GM10847 (cell line): Measurements from ENCODE around the gene AK2.

Experiments
- POLR2A ChIP-seq: IDR thresholded peaks from 2 replicates; pipeline ENCODE4 v1.6.1; 2011; ENCODE audit not compliant: insufficient read length; ENCODE audit errors: extremely low read depth

The AK2 gene

GRCh38 chr1:32972814-32973428 is 63.8 kb downstream of the AK2 start:
- no peak for TF ChIP-seq POLR2A

- TF ChIP-seq POLR2A = no peak
These were observed 65.1 kb downstream of the AK2 start for GRCh38 chr1:32971576-32971975.

- TF ChIP-seq POLR2A = no peak
These were observed 65.5 kb downstream of the AK2 start for GRCh38 chr1:32971156-32971555.

GRCh38 chr1:32969566-32969965 is 67.1 kb downstream of the AK2 start:
- no peak for TF ChIP-seq POLR2A

- TF ChIP-seq POLR2A = no peak
These were observed 68.7 kb downstream of the AK2 start for GRCh38 chr1:32967888-32968568.

GRCh38 chr1:32966900-32967299 is 69.8 kb downstream of the AK2 start:
- TF ChIP-seq POLR2A = no peak

- no peak for TF ChIP-seq POLR2A
These were observed 71.4 kb downstream of the AK2 start for GRCh38 chr1:32965251-32965747.

- TF ChIP-seq POLR2A = peak; percentile 99
These were observed 72.0 kb downstream of the AK2 start, which contains the start of gene RNF19B for GRCh38 chr1:32964461-32965250. Gene RNF19B (minus strand): TSS chr1:32964809. CDS start chr1:32964685, 124 bp downstream.

- TF ChIP-seq POLR2A = peak; percentile 14
These were observed 72.8 kb downstream of the AK2 start for GRCh38 chr1:32963746-32964460.

- TF ChIP-seq POLR2A = no peak
These were observed 74.3 kb downstream of the AK2 start for GRCh38 chr1:32962248-32962896.

GRCh38 chr1:32960819-32961355 is 75.8 kb downstream of the AK2 start:
- TF ChIP-seq POLR2A = no peak

- no peak for TF ChIP-seq POLR2A
These were observed 76.3 kb downstream of the AK2 start for GRCh38 chr1:32960342-32960741.

GRCh38 chr1:32958827-32959226 is 77.9 kb downstream of the AK2 start:
- TF ChIP-seq POLR2A = no peak
